Measurements from ENCODE around the gene MAK. TPM values are rescaled to one million over a fixed set of nuclear protein-coding genes. Genes with fewer than 3 reads are reported as not detected.

The MAK gene
- total RNA-seq, 1 experiment from 2014 or later, result 0.22 TPM

DNA sequence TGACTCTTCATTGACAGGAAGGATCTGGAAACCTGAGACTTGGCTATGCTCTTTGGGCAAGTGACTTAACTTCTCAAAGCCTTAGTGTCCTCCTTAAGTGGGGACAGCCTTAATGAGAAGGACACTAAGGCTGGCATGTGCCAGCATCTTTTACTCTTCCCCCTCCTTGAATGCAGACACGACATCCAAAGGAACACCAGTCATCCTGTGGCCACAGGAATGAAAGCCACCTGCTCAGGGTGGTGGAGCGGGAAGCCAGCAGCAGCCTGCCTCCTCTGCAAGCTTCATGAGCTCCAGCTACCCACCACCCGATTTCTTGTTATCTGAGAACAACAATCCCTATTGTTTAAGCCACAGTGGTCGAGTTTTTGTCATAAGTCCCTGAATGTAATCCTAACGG is 46.2 kb downstream of the MAK start:
- no peaks in the 10 kb centered on the region for H3K9me3 ChIP-seq (ENCODE audit: control insufficient read depth in 1 of 2, insufficient read depth in 1 of 2, low read depth in 1 of 2, low read length in 2 of 2)
- no peaks in the 10 kb centered on the region for H3K4me1 ChIP-seq (ENCODE audit: control insufficient read depth in 1 of 2, insufficient read depth in 2 of 2, low read length in 2 of 2)
- ChIA-PET RAD21 (ENCODE audit: low non-redundant PET in 1 of 2, low total read pairs in 2 of 2, uncharacterized antibody in 2 of 2, unreplicated experiment in 2 of 2) (no interaction called here), POLR2A (no interaction called here), CTCF (no interaction called here)
- no peak overlapping the region for H3K4me2 ChIP-seq (ENCODE audit: low read length)
- H3K79me2 ChIP-seq (ENCODE audit: insufficient read depth, low read length), result no peaks in the 10 kb centered on the region
- H3K9me2 ChIP-seq (ENCODE audit: insufficient read depth), result no peaks in the 10 kb centered on the region
- TF ChIP-seq TCF7L2 (IDR thresholded peaks at IDR 0.05; ENCODE audit: borderline replicate concordance, extremely low read depth, insufficient read depth, insufficient read length) (no peak), RAD21 (IDR thresholded peaks at IDR 0.05; ENCODE audit: low read depth) (no peak), YY1 (IDR thresholded peaks at IDR 0.05; ENCODE audit: extremely low read depth, insufficient replicate concordance, low read depth, low read length) (no peak), ELF1 (IDR thresholded peaks at IDR 0.05; ENCODE audit: borderline replicate concordance, low read depth) (no peak), SP1 (IDR thresholded peaks at IDR 0.05; ENCODE audit: low read depth) (no peak), POLR2A (IDR thresholded peaks at IDR 0.05; ENCODE audit: borderline replicate concordance, extremely low read depth, insufficient read depth, insufficient read length) (no peak), POLR2AphosphoS5 (IDR thresholded peaks at IDR 0.05; ENCODE audit: low read depth, low read length) (no peak), CBX3 (IDR thresholded peaks at IDR 0.05; ENCODE audit: low read depth) (no peak), SIN3A (IDR thresholded peaks at IDR 0.05; ENCODE audit: low read depth) (no peak)
- TF ChIP-seq, protein P1, sequence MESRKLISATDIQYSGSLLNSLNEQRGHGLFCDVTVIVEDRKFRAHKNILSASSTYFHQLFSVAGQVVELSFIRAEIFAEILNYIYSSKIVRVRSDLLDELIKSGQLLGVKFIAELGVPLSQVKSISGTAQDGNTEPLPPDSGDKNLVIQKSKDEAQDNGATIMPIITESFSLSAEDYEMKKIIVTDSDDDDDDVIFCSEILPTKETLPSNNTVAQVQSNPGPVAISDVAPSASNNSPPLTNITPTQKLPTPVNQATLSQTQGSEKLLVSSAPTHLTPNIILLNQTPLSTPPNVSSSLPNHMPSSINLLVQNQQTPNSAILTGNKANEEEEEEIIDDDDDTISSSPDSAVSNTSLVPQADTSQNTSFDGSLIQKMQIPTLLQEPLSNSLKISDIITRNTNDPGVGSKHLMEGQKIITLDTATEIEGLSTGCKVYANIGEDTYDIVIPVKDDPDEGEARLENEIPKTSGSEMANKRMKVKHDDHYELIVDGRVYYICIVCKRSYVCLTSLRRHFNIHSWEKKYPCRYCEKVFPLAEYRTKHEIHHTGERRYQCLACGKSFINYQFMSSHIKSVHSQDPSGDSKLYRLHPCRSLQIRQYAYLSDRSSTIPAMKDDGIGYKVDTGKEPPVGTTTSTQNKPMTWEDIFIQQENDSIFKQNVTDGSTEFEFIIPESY (IDR thresholded peaks at IDR 0.05; ENCODE audit: extremely low read depth, insufficient replicate concordance, low read length), result no peak
- no peaks in the 10 kb centered on the region for H4K20me1 ChIP-seq (ENCODE audit: insufficient read depth)
- H3K27ac ChIP-seq (ENCODE audit: low read depth, low read length), result no peak overlapping the region
- no peak overlapping the region for H3K4me3 ChIP-seq (replicated peaks in 1 of 2; ENCODE audit: low read depth in 1 of 2, low read length in 2 of 2)
- H3K9ac ChIP-seq (ENCODE audit: low read length), result no peak overlapping the region
- H2AFZ ChIP-seq (ENCODE audit: low read depth, low read length, poor library complexity, severe bottlenecking), result no peak overlapping the region
- no TSS peak for BruUV-seq (replicated peaks)
- H3K36me3 ChIP-seq (ENCODE audit: control insufficient read depth in 1 of 2, insufficient read depth in 2 of 2, low read length in 2 of 2), result no peaks in the 10 kb centered on the region
- intact Hi-C loops (cut with micrococcal nuclease), result no loop called here
- ATAC-seq, result no peak
- H3K27me3 ChIP-seq (ENCODE audit: insufficient read depth, low read length), result no peaks in the 10 kb centered on the region
- DNase-seq (ENCODE audit: low read depth, low spot score), result no peak
